Stimulated activated CD4-positive, alpha-beta T cell treated with anti-CD3 and anti-CD28 coated beads, Interleukin-1b, Interleukin-23, amount 100 ng/mL, for 48 hours (primary cell): Measurements from ENCODE around the gene SLC8A2.
"Not testable (repeated sequence)": the region's sequence is repeated elsewhere in the genome, so short reads cannot be mapped to it uniquely, and the experiment has no call there.

Source experiments
- DNase-seq: peaks from one replicate; pipeline ENCODE4 v3.0.0-alpha.2; 2020

The SLC8A2 gene

GRCh38 chr19:47405854-47406417, 65.8 kb downstream of the SLC8A2 start:
- no peak for DNase-seq

GRCh38 chr19:47405197-47405550, 66.5 kb downstream of the SLC8A2 start:
- DNase-seq = no peak

- DNase-seq = no peak
Measured at GRCh38 chr19:47404334-47405196, 67.1 kb downstream of the SLC8A2 start.

GRCh38 chr19:47402504-47402903, 69.2 kb downstream of the SLC8A2 start:
- DNase-seq = no peak

GRCh38 chr19:47398707-47399597, 72.7 kb downstream of the SLC8A2 start:
- no peak for DNase-seq

- DNase-seq = peak; percentile 80
Measured at GRCh38 chr19:47391510-47392223, 80.0 kb downstream of the SLC8A2 start.

GRCh38 chr19:47390533-47391488, 80.9 kb downstream of the SLC8A2 start:
- DNase-seq = no peak

GRCh38 chr19:47389150-47389556, 82.5 kb downstream of the SLC8A2 start:
- no peak for DNase-seq

- not testable (repeated sequence) for DNase-seq
Measured at GRCh38 chr19:47388721-47389120, 83.0 kb downstream of the SLC8A2 start.

GRCh38 chr19:47387623-47388022, 84.1 kb downstream of the SLC8A2 start:
- not testable (repeated sequence) for DNase-seq

- not testable (repeated sequence) for DNase-seq
Measured at GRCh38 chr19:47386582-47386981, 85.1 kb downstream of the SLC8A2 start.

GRCh38 chr19:47384533-47384932, 87.2 kb downstream of the SLC8A2 start:
- DNase-seq = not testable (repeated sequence)

GRCh38 chr19:47383890-47384289, 87.8 kb downstream of the SLC8A2 start:
- not testable (repeated sequence) for DNase-seq

GRCh38 chr19:47381653-47382279, 89.9 kb downstream of the SLC8A2 start:
- DNase-seq = no peak

GRCh38 chr19:47381121-47381520, 90.6 kb downstream of the SLC8A2 start:
- DNase-seq = no peak

GRCh38 chr19:47380559-47380958, 91.1 kb downstream of the SLC8A2 start:
- DNase-seq = no peak

GRCh38 chr19:47379381-47379938, 92.2 kb downstream of the SLC8A2 start:
- DNase-seq = no peak

- no peak for DNase-seq
Measured at GRCh38 chr19:47378246-47378645, 93.4 kb downstream of the SLC8A2 start.
